Epithelial cell of esophagus (primary cell): ENCODE results near the gene PNKD.

Experiments
- DNase-seq: peaks from one replicate; pipeline ENCODE4 v3.0.0; 2010; ENCODE audit warnings: low read depth
- H3K4me3 ChIP-seq: 2 replicates; pipeline ENCODE4 v1.5.1; 2011; ENCODE audit warnings: mild to moderate bottlenecking, low read length, control low read depth
- TF ChIP-seq, protein P1 (sequence below): IDR thresholded peaks from 2 replicates; pipeline ENCODE4 v1.5.1; 2011; ENCODE audit warnings: low read depth, mild to moderate bottlenecking, low read length, control low read depth, inconsistent platforms; ENCODE audit not compliant: insufficient read depth; ENCODE audit errors: missing control alignments

Gene PNKD

DNA sequence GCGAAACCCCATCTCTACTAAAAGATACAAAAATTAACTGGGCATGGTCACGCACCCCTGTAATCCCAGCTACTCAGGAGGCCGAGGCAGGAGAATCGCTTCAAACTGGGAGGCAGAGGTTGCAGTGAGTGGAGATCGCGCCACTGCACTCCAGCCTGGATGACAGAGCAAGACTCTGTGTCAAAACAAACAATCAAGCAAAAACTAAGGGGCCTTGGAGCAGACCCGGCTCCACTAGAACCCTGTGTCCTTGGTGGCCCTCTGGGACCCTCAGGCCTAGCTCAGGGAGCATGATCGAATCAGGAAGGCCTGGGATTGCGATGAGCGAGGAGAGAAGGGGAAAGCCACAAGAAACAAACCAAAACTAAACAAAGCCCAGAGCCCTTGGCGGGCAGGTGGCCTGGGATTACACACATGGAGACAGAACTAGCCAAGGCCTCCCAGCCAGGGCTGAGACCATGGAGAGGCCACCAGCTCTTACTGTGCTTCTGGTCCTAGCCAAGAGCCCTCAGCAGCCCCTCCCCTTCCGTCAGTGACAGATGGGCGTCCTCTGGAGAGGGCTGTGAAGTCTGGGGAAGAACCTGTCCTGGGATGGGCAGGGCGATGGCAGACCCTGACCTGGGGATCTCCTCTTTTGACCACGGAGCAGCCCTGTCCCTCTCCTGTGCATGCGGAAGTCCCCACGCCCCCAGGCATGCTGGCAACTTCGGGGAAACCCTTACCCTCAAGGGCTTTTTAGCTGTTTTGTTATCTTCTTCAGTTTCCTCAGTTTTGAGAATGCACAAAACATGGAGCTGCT lies 58.9 kb downstream of the PNKD start:
- no peak overlapping the region for H3K4me3 ChIP-seq
- no peak for DNase-seq
- TF ChIP-seq, protein P1, sequence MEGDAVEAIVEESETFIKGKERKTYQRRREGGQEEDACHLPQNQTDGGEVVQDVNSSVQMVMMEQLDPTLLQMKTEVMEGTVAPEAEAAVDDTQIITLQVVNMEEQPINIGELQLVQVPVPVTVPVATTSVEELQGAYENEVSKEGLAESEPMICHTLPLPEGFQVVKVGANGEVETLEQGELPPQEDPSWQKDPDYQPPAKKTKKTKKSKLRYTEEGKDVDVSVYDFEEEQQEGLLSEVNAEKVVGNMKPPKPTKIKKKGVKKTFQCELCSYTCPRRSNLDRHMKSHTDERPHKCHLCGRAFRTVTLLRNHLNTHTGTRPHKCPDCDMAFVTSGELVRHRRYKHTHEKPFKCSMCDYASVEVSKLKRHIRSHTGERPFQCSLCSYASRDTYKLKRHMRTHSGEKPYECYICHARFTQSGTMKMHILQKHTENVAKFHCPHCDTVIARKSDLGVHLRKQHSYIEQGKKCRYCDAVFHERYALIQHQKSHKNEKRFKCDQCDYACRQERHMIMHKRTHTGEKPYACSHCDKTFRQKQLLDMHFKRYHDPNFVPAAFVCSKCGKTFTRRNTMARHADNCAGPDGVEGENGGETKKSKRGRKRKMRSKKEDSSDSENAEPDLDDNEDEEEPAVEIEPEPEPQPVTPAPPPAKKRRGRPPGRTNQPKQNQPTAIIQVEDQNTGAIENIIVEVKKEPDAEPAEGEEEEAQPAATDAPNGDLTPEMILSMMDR: no peak

DNA sequence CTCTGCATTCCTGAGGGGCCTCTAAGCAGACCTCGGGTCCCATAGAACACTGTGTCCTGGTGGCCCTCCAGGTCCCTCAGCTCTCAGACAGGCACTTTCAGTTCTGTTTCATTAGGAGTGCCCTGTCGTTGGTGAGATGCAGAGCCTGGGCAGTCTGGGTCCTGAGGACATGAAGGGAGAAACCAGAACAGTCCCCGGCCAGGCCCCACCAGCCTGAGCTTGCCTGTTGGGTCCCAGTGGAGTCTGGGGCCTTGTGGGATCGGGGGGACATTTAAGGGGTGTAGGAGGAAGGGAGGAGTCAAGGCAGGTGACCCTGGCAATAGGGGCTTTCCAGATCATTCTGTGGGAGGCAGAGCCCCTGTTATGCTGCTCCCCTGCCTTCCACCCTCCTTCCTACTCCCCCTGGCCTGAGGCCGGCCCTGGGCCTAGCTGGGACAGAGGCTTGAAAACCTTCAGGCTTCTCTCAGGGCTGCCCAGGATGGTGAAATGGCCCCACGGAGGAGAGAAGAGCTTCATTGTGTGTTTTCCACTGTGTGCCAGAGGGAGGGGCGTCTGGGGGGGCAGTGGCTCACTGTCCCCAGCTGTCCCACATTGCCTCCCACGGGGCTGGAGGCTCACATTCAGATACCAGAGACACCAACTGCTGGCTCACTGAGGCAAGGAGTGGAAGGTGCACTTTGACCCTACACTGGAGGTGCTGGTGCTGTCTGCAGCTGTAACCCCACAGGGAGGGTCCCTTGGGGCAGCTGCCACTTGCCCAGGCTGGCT lies 59.7 kb downstream of the PNKD start:
- TF ChIP-seq, protein P1: no peak
- DNase-seq: no peak
- no peak overlapping the region for H3K4me3 ChIP-seq

DNA sequence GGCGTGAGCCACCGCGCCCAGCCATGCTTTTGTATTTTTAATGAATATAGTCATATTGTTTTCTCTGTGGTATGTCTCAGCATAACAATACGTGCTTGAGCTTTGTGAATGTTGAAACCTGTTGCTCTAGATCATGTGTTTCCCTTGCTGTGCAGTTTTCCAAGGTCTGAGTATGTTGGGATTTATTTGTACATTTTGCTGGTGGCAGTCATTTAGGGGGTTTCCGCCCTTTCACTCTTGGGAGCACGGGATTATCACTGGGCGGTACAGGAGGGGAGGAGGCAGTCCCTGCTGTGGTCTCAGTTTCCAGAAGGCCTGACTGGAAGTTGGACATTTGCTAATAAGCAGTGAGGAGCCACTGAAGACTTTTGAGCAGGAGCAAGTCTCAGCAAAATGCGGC lies 61.4 kb downstream of the PNKD start:
- peak; percentile 39 for DNase-seq
- TF ChIP-seq, protein P1: no peak
- H3K4me3 ChIP-seq: no peak overlapping the region

DNA sequence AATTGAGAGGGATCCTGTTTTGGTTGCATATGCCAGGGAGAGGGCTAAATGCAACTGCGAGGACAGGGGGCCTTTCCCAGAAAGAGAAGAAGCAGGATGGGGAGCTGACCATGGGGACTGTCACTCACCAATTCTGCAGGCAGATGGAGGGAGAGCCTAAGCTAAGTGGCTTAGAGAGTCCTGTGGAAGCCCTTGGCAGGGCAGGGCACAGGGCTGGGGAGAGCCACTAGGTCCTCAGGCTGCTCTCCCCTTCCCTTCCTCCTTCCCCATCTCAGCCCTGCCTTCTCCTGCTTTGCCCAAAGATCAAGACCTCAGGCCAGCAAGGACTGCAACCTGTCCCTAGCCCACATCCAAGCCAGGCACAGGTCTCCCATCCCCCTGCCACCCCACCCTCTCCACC lies 62.0 kb downstream of the PNKD start:
- H3K4me3 ChIP-seq: no peak overlapping the region
- DNase-seq: no peak
- TF ChIP-seq, protein P1: no peak

DNA sequence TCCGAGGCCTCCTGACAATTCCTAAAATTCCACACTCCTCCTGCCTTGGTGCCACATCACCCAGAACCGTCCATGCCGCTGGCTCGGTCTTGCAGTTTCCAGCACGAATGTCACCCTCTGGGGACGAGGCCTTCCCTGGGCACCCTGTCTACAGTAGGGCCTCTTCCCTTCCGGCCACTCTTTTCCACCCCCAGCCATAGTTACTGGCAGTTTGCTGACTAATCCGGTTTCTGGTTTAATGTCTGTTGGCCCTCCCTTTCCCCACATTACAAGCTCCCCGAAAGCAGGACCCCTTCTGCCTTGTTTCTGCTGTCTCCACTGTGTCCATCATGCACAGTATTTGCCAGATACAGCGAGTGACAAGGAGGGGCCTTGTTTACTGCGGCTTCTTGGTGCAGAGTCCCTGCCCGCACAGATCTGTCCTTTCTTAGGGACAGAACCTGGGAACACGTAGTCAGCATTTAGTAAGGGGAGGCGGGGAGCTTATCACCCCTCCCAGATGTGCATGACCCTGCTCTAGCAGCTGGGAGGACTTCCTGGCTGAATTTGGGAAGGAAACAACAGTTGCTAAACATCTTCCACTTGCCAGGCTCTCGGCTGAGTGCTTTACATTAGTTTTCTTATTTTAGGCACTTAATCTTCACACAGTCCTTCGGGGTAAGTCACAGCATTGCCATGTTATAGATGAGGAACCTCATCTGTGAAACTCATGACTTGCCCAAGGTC lies 62.8 kb downstream of the PNKD start:
- DNase-seq: no peak
- H3K4me3 ChIP-seq: no peak overlapping the region
- TF ChIP-seq, protein P1: no peak

DNA sequence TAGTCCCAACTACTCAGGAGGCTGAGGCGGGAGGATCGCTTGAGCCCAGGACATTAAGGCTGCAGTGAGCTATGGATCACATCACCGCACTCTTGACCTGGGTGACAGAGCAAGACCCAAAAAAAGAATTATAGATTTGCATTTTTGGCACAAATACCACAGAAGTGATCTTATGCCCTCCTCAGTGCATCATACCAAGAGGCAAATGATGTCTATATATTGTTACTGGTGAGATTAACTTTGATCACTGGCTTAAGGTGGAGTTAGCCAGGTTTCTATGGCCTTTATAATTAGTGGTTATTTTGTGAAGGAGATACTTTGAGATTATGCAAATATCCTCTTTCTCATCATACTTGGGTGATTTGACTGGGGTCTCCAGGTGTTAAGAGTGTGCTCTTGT lies 64.2 kb downstream of the PNKD start:
- TF ChIP-seq, protein P1: no peak
- DNase-seq: no peak
- H3K4me3 ChIP-seq: no peak overlapping the region
